Activated gamma-delta T cell treated with Interleukin-2 at 50 U/mL for 16 hours (primary cell): Measurements from ENCODE around the gene FAM174B.

Source experiments
- DNase-seq: peaks from one replicate; pipeline ENCODE4 v3.0.0-alpha.2; 2020

The FAM174B gene

GRCh38 chr15:92655178-92655995 is at the start of gene FAM174B:
TSS of gene FAM174B (minus strand) at chr15:92655775.
- no peak for DNase-seq

GRCh38 chr15:92696096-92696495 is 40.5 kb upstream of the FAM174B start:
- DNase-seq = no peak

GRCh38 chr15:92693691-92694331 is 38.2 kb upstream of the FAM174B start:
- no peak for DNase-seq

GRCh38 chr15:92690395-92690794 is 34.8 kb upstream of the FAM174B start:
- no peak for DNase-seq

- no peak for DNase-seq
These were observed 32.2 kb upstream of the FAM174B start for GRCh38 chr15:92687746-92688145.

GRCh38 chr15:92687195-92687602 is 31.6 kb upstream of the FAM174B start:
- no peak for DNase-seq

GRCh38 chr15:92683511-92683834 is 27.9 kb upstream of the FAM174B start:
- no peak for DNase-seq

- DNase-seq = no peak
These were observed 27.4 kb upstream of the FAM174B start for GRCh38 chr15:92682741-92683510.

- DNase-seq = no peak
These were observed 25.6 kb upstream of the FAM174B start for GRCh38 chr15:92681141-92681631.

- no peak for DNase-seq
These were observed 22.4 kb upstream of the FAM174B start for GRCh38 chr15:92677999-92678398.

GRCh38 chr15:92676561-92676960 is 21.0 kb upstream of the FAM174B start:
- no peak for DNase-seq

GRCh38 chr15:92675485-92675884 is 19.9 kb upstream of the FAM174B start:
- no peak for DNase-seq

- no peak for DNase-seq
These were observed 18.8 kb upstream of the FAM174B start for GRCh38 chr15:92674347-92674746.

- DNase-seq = no peak
These were observed 16.5 kb upstream of the FAM174B start for GRCh38 chr15:92672102-92672501.

- DNase-seq = no peak
These were observed 15.8 kb upstream of the FAM174B start for GRCh38 chr15:92671406-92671805.

- no peak for DNase-seq
These were observed 15.0 kb upstream of the FAM174B start for GRCh38 chr15:92670621-92671020.

GRCh38 chr15:92669432-92669831 is 13.9 kb upstream of the FAM174B start:
- DNase-seq = no peak

- no peak for DNase-seq
These were observed 13.0 kb upstream of the FAM174B start for GRCh38 chr15:92668620-92669019.

GRCh38 chr15:92667970-92668485 is 12.5 kb upstream of the FAM174B start:
- no peak for DNase-seq

GRCh38 chr15:92667287-92667904 is 11.8 kb upstream of the FAM174B start:
- no peak for DNase-seq

- DNase-seq = no peak
These were observed 11.2 kb upstream of the FAM174B start for GRCh38 chr15:92666780-92667179.

- no peak for DNase-seq
These were observed 9.6 kb upstream of the FAM174B start for GRCh38 chr15:92665100-92665555.
